GM21423 (cell line): ENCODE data around the gene GABBR1.
A peak's percentile ranks its signal among the peaks of the same experiment; 100 is the strongest.

ENCODE experiments used
- ATAC-seq: cut with Tn5 transposase; IDR thresholded peaks from one replicate; pipeline ENCODE4 v1.9.1; 2021; ENCODE audit warnings: mild to moderate bottlenecking, moderate library complexity; ENCODE audit not compliant: unreplicated experiment

Gene GABBR1

GRCh38 chr6:29655658-29656057, 22.7 kb upstream of the GABBR1 start:
- ATAC-seq: no peak

DNA sequence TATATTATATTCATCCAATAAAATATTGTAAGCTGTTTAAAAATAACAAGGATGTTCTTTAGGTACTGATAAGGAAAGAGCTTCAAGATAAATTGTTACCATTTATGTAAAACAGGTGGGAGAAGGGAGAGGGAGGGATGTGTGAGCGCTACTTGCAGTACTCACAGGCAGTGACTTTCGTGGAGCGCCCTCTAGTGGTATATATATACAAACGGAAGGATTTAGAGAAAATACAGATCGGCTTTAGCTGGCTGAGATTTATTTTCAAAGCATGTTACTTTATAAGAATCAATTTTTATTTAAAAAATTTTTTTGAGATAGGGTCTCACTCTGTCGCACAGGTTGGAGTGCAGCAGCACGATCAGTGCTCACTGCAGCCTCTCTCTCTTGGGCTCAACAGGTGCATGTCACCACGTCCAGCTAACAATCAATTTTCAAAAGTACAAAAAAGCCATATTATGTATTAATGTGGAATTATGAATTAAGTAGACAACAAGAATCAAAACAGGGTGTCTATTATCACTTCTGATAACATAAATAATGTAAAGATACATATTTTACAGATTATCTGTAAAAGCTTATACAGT, 20.6 kb upstream of the GABBR1 start:
- no peak for ATAC-seq

DNA sequence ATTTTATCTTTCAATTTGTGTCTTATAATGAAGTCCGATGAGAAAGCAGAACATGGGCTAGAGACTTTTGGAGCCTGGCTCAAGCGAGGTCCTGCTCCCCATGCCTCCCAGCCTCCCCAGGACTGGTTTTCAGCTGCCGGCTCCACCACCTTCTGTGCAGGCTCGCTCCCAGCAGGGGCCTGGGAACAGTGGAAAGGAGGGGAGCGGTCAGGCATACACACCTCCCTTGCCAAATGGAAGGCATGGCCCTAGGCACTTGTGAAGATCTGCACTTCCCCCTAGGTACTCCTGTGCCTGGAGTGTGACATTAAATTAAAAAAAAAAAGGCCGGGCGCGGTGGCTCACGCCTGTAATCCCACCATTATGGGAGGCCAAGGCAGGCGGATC, 19.2 kb upstream of the GABBR1 start:
- no peak for ATAC-seq

- ATAC-seq: no peak
Measured at GRCh38 chr6:29651413-29652197, 18.6 kb upstream of the GABBR1 start.

- ATAC-seq: peak; percentile 94
Measured at GRCh38 chr6:29649701-29650673, 17.0 kb upstream of the GABBR1 start.

GRCh38 chr6:29647927-29648642, 15.1 kb upstream of the GABBR1 start:
- ATAC-seq: no peak

GRCh38 chr6:29641430-29642148, 8.6 kb upstream of the GABBR1 start:
- ATAC-seq: no peak

DNA sequence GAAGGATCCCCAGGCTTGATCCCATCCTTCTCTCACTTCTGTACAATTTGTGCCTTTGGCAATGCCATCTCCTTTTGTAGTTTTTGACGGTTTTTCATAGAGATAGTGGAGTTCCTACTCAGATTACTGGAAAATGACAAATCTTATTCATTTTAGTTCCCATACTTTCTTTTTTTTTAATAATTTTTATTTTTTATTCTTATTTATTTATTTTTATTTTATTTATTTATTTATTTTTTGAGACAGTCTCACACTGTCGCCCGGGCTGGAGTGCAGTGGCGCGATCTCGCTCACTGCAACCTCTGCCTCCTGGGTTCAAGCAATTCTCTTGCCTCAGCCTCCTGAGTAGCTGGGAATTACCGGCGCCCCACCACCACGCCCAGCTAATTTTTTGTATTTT, 4.3 kb upstream of the GABBR1 start:
- ATAC-seq: no peak

DNA sequence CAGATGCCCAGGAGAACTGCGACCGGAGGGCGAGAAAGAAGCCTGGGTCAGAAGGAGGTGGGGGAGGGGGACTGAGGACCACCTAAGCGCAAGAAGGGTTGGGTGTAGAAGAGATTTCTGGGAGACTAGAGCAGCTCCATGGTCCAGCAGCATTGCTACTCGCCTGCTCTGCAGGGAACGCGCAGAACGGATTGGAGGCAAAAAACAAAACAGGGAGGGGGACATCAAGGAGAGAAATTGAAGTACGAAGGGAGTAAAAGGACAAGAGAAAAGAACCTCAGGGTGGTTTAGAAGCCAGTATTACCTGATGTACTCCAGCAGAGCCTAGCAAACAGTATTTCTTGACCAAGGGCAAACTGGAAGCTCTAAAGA, 537 bp upstream of the GABBR1 start:
- ATAC-seq: no peak

GRCh38 chr6:29631860-29632731, 887 bp downstream of the GABBR1 start:
- no peak for ATAC-seq

- ATAC-seq: no peak
Measured at GRCh38 chr6:29631209-29631810, 1.7 kb downstream of the GABBR1 start.

DNA sequence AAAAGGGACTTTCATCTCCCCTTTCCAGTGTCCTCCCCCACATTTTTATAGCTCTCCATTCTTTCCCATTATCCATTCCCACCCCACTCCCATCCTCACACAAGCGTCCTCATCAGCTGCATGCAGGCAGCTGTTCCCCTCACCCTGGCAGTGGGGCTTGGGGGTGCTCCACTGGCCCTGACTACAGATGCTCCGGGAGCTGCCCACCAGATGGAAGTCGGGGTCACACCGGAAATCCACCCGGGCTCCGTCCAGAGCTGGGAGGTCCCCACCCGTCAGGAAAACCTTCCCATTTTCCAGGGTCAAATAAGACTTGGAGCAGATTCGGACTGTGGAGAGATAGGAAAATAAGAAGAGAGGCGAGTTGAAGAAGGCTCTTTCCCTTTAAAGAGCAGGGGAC, 2.7 kb downstream of the GABBR1 start:
- no peak for ATAC-seq

- ATAC-seq: no peak
Measured at GRCh38 chr6:29629571-29629970, 3.4 kb downstream of the GABBR1 start.

DNA sequence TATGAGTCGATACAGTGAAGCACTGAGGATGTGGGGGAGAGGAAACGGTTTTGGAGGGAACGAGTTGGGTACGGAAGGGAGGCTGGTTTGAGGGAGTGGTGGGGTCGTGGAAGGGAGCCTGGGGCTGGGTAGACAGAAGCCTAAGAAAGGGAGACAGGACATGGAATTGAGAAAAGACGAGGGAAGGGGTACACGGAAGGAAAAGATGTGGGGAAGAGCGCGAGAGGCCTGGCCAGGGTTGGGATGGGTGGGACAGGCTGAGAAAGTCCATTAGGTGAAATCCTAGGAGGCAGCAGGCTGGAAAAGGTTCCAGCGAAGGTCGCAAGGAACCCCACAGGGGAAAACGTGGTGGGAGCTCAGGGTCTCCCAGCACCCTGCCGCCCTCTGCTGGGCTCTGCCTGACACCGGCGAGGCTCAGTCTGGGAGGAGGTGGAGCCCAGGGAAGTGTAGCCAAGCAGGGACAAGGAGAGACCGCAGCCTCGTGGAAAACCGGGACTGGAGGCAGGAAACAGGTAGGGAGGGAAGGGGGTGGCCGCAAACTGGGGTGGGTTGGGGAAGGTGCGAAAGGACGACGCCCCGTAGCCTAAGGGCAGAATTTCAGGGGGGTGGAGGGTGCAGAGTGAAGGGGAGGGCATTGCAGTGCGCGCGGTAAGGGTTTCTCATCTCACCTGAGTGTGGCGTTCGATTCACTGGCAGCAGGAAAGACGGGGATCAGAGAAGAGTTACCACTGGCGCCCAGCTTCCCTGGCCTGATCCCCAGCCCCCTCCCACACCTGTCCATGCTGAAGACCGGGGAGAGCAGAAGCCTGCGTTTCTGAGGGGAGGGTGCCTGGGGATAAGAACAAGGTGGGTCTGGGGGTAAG, 4.3 kb downstream of the GABBR1 start:
- no peak for ATAC-seq

DNA sequence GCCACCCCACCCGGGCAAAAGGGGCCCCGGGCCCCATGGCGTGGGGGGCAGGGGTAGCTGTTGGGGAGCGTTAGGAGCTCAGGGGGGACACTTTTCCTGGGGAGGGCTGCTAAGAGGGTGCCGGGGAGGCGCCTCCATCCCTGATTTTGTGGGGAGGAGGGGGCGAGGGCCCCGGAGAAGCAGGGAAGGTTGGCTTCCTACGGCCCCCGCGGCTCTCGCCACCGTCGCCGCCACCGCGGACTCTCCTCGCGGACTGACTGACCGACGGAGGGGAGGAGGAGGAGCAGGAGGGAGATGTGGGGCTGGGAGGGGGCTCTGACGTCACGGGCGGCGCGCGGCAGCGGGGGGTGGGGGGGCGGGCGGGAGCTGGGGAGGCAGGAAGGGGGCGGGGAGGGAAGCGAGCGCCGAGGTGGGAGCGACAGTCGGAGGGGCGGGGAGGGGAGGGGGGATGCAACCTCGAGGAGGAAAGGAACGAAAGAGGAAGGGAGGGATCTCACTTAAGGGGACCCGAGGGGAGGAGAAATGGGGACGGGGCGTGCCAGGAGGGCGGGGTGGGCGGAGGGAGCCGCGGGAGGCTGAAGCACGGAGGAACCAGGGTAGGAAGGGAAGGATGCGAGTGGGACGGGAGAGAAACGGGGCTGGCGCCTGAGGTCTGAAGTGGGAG, 5.1 kb downstream of the GABBR1 start:
- ATAC-seq: no peak

GRCh38 chr6:29626948-29627754, 5.8 kb downstream of the GABBR1 start:
- no peak for ATAC-seq
